Spleen (tissue), 11 donors: Measurements from ENCODE around the gene FBXW4. TPM values are rescaled to one million over a fixed set of nuclear protein-coding genes. Genes with fewer than 3 reads are reported as not detected.
"Not testable (repeated sequence)": the region's sequence is repeated elsewhere in the genome, so short reads cannot be mapped to it uniquely, and the experiment has no call there.

Experiments used
- DNase-seq: peaks from one replicate; pipeline ENCODE4 v3.0.0-alpha.2; 2020
- H3K27ac ChIP-seq, 8 donors: fragments of 200-600 bp; sonication (generic) in 7 of 8; 1 replicate in 4 of 8; 2 replicates in 4 of 8; pipeline versions ENCODE4 v1.5.0 to v1.8.0; 2016 to 2021; ENCODE audit warnings: inconsistent platforms in 4 of 8, mild to moderate bottlenecking in 4 of 8, moderate library complexity in 1 of 8
- H3K27me3 ChIP-seq, 7 donors: fragments of 200-600 bp; sonication (generic) in 6 of 7; replicated peaks in 1 of 7; 1 replicate in 4 of 7; 2 replicates in 3 of 7; pipeline versions ENCODE4 v1.5.0 to v1.8.0; 2016 to 2021; ENCODE audit warnings: inconsistent platforms in 3 of 7, mild to moderate bottlenecking in 1 of 7
- H3K36me3 ChIP-seq, 6 donors: fragments of 200-600 bp; sonication (generic) in 5 of 6; 1 replicate in 4 of 6; 2 replicates in 2 of 6; pipeline versions ENCODE4 v1.5.0 to v1.8.0; 2016 to 2021; ENCODE audit warnings: inconsistent platforms in 2 of 6
- H3K4me1 ChIP-seq, 6 donors: fragments of 200-600 bp; sonication (generic) in 5 of 6; 1 replicate in 3 of 6; 2 replicates in 3 of 6; pipeline versions ENCODE4 v1.5.0 to v1.8.0; 2016 to 2021; ENCODE audit warnings: inconsistent platforms in 3 of 6
- H3K4me3 ChIP-seq, 8 donors: fragments of 200-600 bp; sonication (generic) in 7 of 8; 1 replicate in 4 of 8; 2 replicates in 4 of 8; pipeline versions ENCODE4 v1.5.0 to v1.8.0; 2016 to 2021; ENCODE audit warnings: inconsistent platforms in 4 of 8, mild to moderate bottlenecking in 4 of 8, moderate library complexity in 2 of 8
- H3K9me3 ChIP-seq, 8 donors: fragments of 200-600 bp; sonication (generic) in 7 of 8; 1 replicate in 4 of 8; 2 replicates in 4 of 8; pipeline versions ENCODE4 v1.5.0 to v1.8.0; 2016 to 2021; ENCODE audit warnings: inconsistent platforms in 4 of 8
- POLR2A ChIP-seq, 3 donors: fragments of 450-650 bp; IDR thresholded peaks; one replicate each; pipeline ENCODE4 v1.5.1; 2017; ENCODE audit warnings: antibody characterized with exemption in 3 of 3, mild to moderate bottlenecking in 1 of 3
- POLR2AphosphoS5 ChIP-seq, 3 donors: sonication (generic); formaldehyde crosslinking; IDR thresholded peaks; one replicate each; pipeline ENCODE4 v1.5.1; 2017; ENCODE audit warnings: antibody characterized with exemption in 3 of 3
- WGBS, 5 donors: extraction: QIAGEN DNeasy Blood & Tissue Kit in 3 of 5; methylation state at CpG; one replicate each; pipeline versions ENCODE4 v1.1.5 to v1.1.7; 2013 to 2018; 5-methylcytosine and 5-hydroxymethylcytosine counted together
- intact Hi-C: fragments of 100-400 bp; cut with DNase I; formaldehyde crosslinking; loops from one replicate; pipeline ENCODE4 v1.15.0; 2023; ENCODE audit warnings: low total_unique reads
- polyA plus RNA-seq, 3 donors: library from polyadenylated mRNA; stranded (reverse); fragments of 200-250 nt; gene quantifications; one replicate each; pipeline ENCODE4 v1.2.1, GENCODE V29; 2013
- total RNA-seq, 7 donors: library from RNA; depleted of rRNA in 3 of 7; stranded (reverse); fragments of >200 nt in 3 of 7; fragmentation: NEBNext Ultra II Directional in 4 of 7; extraction: Animal tissue kit (Norgen Biotek cat#: 25700) in 4 of 7; gene quantifications; one replicate each; pipeline versions ENCODE4 v1.1.0 to v1.2.1, GENCODE V29; 2016 to 2021
- TF ChIP-seq, protein P1 (sequence below), 11 experiments: fragments of 200-600 bp in 7 of 11; fragments of 450-650 bp in 4 of 11; sonication (generic) in 4 of 11; IDR thresholded peaks in 8 of 11; conservative IDR thresholded peaks in 3 of 11; 1 replicate in 7 of 11; 2 replicates in 4 of 11; pipeline versions ENCODE4 v1.4.0 to v1.8.0; 2016 to 2021; ENCODE audit warnings: antibody characterized with exemption in 11 of 11, inconsistent platforms in 4 of 11, mild to moderate bottlenecking in 1 of 11
- donor health status: healthy with polysubstance abuse.
- donor health status: DM: no; HTN: no; CAD: no; lungs with moderate emphysema.
- donor health status: DM: no; HTN: no; CAD: no.
- donor health status: Bipolar disorder and iron deficiency.
- donor health status: healthy.
- donor health status: DM: no; HTN: no; CAD: no.
- donor health status: DM: yes; HTN: yes; CAD: no.

Gene FBXW4
- total and polyA plus RNA-seq, 10 donors: 24.1 to 78.1 (median 54.8) TPM

DNA sequence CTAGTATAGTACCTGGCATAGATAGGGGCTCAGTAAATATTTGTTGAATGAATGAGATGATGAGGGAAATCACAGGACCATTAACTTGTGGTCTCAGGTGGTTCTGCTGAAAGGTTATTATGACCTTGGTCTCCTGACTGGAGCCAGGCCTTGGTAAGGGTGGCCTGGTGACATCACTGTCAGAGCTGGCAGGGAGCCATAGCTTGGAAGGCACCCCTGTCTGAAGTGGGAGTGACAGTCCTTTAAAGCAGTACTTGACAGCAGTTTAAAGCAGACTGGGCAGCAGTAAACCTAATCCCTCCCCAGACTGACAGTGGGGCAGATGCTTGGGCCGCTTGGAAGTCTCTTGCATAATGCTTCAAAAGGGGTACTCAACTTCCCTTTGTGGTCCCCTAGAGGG is 93.4 kb downstream of the FBXW4 start:
- intact Hi-C loops: loop anchor here (10.0 kb wide), 1 partner anchor 183 kb away; the partner anchor contains the start of gene NPM3
- WGBS, 5 donors: 43 to 68% (median 51%) methylated on average over 1 of the region's 1 CpG; no CpG with 5 or more reads in 1 of the 5 donors
- Histone ChIP-seq H3K27me3 (no peaks in the 10 kb centered on the region), H3K4me1 (no peaks in the 10 kb centered on the region), H3K9me3 (no peaks in the 10 kb centered on the region), H3K27ac (no peak overlapping the region), H3K36me3 (peaks cover 0 to 31% (median 10%) of the 10 kb centered on the region in 6 donors), H3K4me3 (no peak overlapping the region)
- TF ChIP-seq POLR2A (IDR thresholded peaks at IDR 0.05): no peak
- TF ChIP-seq, protein P1, sequence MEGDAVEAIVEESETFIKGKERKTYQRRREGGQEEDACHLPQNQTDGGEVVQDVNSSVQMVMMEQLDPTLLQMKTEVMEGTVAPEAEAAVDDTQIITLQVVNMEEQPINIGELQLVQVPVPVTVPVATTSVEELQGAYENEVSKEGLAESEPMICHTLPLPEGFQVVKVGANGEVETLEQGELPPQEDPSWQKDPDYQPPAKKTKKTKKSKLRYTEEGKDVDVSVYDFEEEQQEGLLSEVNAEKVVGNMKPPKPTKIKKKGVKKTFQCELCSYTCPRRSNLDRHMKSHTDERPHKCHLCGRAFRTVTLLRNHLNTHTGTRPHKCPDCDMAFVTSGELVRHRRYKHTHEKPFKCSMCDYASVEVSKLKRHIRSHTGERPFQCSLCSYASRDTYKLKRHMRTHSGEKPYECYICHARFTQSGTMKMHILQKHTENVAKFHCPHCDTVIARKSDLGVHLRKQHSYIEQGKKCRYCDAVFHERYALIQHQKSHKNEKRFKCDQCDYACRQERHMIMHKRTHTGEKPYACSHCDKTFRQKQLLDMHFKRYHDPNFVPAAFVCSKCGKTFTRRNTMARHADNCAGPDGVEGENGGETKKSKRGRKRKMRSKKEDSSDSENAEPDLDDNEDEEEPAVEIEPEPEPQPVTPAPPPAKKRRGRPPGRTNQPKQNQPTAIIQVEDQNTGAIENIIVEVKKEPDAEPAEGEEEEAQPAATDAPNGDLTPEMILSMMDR (IDR thresholded peaks at IDR 0.05 in 8 of 11, conservative IDR thresholded peaks at IDR 0.05 in 3 of 11): no peak
- TF ChIP-seq POLR2AphosphoS5 (IDR thresholded peaks at IDR 0.05): no peak
- DNase-seq: peak; percentile 46

DNA sequence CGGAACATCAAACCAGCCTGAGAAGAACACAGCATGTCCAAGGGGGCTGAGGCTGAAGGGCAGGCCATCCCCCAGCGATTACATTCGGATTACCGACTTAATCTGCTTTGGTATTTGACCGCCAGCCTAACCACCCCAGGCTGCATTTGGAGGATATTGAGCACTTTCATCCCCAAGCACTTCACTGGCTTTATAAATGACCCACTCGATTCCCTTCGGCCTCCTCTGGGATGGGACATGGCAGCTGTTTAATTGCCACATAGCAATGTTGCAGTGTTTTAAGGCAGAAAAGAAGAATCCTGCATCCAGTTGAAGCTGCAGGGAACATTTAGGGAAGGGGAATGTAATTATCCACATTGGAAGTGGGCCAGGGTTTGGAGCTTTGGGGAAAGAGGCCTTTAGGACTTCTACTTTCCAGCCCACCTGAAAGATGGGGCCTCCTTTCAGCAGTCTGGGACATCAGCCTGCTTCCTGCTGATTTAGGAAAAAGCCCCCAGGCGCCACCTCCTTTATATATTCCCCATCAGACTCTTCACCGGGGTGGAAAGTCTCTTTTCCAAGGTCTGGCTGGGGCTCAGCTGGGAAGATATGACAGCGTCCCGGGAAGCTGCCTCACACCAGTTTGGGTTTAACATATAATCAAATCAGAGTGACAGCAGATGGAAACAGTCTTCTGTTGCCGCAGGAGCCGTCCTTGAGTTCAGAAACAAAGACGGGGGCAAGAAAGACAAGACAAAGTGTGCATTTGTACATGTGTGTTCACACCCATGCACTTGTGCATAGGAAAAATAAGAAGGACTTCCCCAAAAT is 97.7 kb downstream of the FBXW4 start:
- Histone ChIP-seq H3K27me3 (no peaks in the 10 kb centered on the region), H3K4me1 (peaks cover 0 to 7% (median 0%) of the 10 kb centered on the region in 6 donors), H3K27ac (no peak overlapping the region), H3K9me3 (no peaks in the 10 kb centered on the region), H3K4me3 (no peak overlapping the region), H3K36me3 (no peaks in the 10 kb centered on the region)
- peak; percentile 33 for DNase-seq
- intact Hi-C loops: no loop called here
- WGBS, 5 donors: 85 to 91% (median 88%) methylated on average over 14 of the region's 14 CpGs
- TF ChIP-seq POLR2A (IDR thresholded peaks at IDR 0.05) (no peak), POLR2AphosphoS5 (IDR thresholded peaks at IDR 0.05) (no peak)
- TF ChIP-seq, protein P1 (IDR thresholded peaks at IDR 0.05 in 8 of 11, conservative IDR thresholded peaks at IDR 0.05 in 3 of 11): no peak

DNA sequence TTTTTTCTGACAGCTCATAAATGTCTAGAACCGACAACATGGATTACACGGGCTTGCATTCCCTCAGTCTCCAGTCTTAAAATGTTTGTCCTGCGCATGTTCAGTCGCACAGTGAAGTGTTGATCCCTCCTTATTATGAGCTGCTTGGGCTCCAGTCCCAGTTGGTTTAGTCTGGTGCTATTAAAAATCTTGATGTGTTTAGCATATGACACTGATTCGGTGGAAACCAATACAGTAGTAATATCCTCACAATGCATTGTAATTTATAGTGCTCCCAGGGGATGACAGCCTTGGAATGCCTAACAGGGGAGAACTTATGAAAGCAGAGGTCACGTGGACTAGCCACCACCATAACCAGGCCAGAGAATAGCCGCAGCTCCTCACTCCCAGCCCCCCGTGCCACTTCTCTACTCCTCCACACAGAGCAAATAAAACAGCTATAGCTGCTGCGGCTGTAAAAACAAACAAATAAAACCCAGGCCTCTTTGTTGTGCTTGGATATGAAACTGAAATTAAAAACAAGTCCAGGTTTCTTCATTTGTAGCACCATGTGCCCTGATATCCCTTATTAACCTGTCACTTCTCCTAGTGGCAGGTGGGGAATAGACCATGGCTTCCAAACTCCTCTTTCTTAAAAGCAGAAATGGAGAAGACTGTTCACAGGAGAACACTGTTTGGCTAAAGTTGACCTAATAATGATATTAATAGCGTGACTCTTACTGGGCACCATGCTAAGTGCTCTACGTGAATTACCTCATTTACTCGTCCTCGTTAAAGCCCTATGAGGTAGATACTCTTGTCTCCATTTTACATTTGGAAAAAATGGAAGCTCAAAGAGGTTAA is 99.2 kb downstream of the FBXW4 start:
- Histone ChIP-seq H3K27ac (no peak overlapping the region), H3K4me3 (no peak overlapping the region), H3K27me3 (no peaks in the 10 kb centered on the region), H3K9me3 (no peaks in the 10 kb centered on the region), H3K36me3 (no peaks in the 10 kb centered on the region), H3K4me1 (peaks cover 0 to 7% (median 0%) of the 10 kb centered on the region in 6 donors)
- no peak for TF ChIP-seq POLR2AphosphoS5 (IDR thresholded peaks at IDR 0.05)
- TF ChIP-seq, protein P1 (IDR thresholded peaks at IDR 0.05 in 8 of 11, conservative IDR thresholded peaks at IDR 0.05 in 3 of 11): no peak
- TF ChIP-seq POLR2A (IDR thresholded peaks at IDR 0.05): no peak
- 90 to 96% (median 93%) methylated on average over 13 of the region's 13 CpGs for WGBS, 5 donors
- DNase-seq: peak; percentile 15
- intact Hi-C loops: no loop called here

DNA sequence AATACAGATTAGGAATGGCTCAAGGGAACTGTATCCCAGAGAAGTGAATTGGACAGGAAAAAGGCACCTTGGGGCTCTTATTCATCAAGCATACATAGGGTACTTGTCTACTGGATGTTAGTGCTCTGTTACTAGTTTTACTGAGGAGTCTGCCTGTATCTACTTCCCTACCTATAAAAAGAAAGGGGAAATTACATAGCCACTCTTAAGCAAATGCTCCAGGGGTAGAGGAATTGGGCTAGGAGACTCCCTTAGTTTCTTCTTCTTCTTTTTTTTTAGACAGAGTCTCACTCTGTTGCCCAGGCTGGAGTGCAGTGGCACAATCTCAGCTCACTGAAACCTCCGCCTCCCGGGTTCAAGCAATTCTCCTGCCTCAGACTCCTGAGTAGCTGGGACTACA is 101.6 kb downstream of the FBXW4 start:
- H3K4me3 ChIP-seq, H3K27me3 ChIP-seq, H3K27ac ChIP-seq, H3K9me3 ChIP-seq, H3K36me3 ChIP-seq, intact Hi-C loops: not testable (repeated sequence)
- H3K4me1 ChIP-seq: peaks cover 4 to 16% (median 9%) of the 10 kb centered on the region in 6 donors
- DNase-seq: peak; percentile 3
- 57 to 88% (median 82%) methylated on average over 2 of the region's 2 CpGs for WGBS, 5 donors
